Measurements from ENCODE around the gene GDF11.

- peak; percentile 65 to 93 (median 87) for TF ChIP-seq CTCF (IDR thresholded peaks at IDR 0.05 in 2 of 3, conservative IDR thresholded peaks at IDR 0.05 in 1 of 3; ENCODE audit: borderline replicate concordance in 1 of 3, insufficient read depth in 1 of 3, low read depth in 2 of 3, low read length in 2 of 3)
- peak; percentile 42 for TF ChIP-seq POLR2AphosphoS5 (IDR thresholded peaks at IDR 0.05; ENCODE audit: low read depth, low read length)
- TF ChIP-seq EZH2 (IDR thresholded peaks at IDR 0.05) = no peak
- no peak for TF ChIP-seq YY1 (IDR thresholded peaks at IDR 0.05; ENCODE audit: extremely low read depth, insufficient replicate concordance, low read depth, low read length)
- TF ChIP-seq SRF (IDR thresholded peaks at IDR 0.05; ENCODE audit: low read depth) = no peak
- peak; percentile 37 for TF ChIP-seq POLR2A (IDR thresholded peaks at IDR 0.05; ENCODE audit: borderline replicate concordance, extremely low read depth, insufficient read depth, insufficient read length)
- no peak for TF ChIP-seq EZH2phosphoT487 (IDR thresholded peaks at IDR 0.05; ENCODE audit: borderline replicate concordance)
- TF ChIP-seq CEBPB (IDR thresholded peaks at IDR 0.05; ENCODE audit: low read depth) = no peak
- TF ChIP-seq ZNF274 (IDR thresholded peaks at IDR 0.05; ENCODE audit: low read depth, low read length) = no peak
- no peak for TF ChIP-seq JUND (IDR thresholded peaks at IDR 0.05)
Observed at GRCh38 chr12:55738123-55739024, 4.5 kb upstream of the GDF11 start.
